Breast epithelium (tissue), 3 donors: ENCODE results near the gene SSRP1.

ENCODE experiments used
- POLR2AphosphoS5 ChIP-seq, 3 donors: sonication (generic); formaldehyde crosslinking; IDR thresholded peaks; one replicate each; pipeline ENCODE4 v1.6.1; 2017; ENCODE audit warnings: antibody characterized with exemption in 3 of 3
- TF ChIP-seq, protein P1 (sequence below), 3 donors: fragments of 450-650 bp; IDR thresholded peaks; one replicate each; pipeline ENCODE4 v1.5.1; 2016 to 2017; ENCODE audit warnings: antibody characterized with exemption in 3 of 3, mild to moderate bottlenecking in 3 of 3, moderate library complexity in 3 of 3

DNA sequence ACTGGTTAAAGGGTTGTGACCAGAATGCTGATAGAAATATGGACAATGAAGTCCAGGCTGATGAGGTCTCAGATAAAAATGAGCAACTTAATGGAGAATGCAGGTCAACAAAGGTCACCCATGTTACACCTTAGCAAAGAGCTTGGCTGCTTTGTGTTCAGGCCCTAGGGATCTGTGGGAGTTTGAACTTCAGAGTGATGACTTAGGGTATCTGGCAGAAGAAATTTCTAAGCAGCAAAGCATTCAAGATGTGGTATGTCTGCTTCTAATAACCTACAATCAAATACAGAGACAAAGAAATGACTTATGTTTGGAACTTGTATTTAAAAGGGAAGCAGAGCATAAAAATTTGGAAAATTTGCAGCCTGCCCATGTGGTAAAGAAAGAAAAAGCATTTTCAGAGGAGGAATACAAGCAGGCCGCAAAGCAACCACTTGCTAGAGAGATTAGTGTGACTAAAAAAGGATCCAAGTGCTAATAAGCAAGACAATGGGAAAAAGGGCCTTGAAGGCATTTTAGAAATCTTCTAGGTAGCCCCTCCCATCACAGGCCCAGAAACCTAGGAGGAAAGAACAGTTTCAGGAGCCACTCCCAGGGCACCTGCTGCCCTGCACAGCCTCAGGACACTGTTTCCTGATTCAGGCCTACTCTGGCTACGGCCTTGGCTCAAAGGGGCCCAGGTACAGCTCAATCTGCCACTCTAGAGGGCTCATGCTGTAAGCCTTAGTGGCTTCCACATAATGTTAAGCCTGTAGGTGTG, 52.3 kb downstream of the SSRP1 start:
- TF ChIP-seq, protein P1, sequence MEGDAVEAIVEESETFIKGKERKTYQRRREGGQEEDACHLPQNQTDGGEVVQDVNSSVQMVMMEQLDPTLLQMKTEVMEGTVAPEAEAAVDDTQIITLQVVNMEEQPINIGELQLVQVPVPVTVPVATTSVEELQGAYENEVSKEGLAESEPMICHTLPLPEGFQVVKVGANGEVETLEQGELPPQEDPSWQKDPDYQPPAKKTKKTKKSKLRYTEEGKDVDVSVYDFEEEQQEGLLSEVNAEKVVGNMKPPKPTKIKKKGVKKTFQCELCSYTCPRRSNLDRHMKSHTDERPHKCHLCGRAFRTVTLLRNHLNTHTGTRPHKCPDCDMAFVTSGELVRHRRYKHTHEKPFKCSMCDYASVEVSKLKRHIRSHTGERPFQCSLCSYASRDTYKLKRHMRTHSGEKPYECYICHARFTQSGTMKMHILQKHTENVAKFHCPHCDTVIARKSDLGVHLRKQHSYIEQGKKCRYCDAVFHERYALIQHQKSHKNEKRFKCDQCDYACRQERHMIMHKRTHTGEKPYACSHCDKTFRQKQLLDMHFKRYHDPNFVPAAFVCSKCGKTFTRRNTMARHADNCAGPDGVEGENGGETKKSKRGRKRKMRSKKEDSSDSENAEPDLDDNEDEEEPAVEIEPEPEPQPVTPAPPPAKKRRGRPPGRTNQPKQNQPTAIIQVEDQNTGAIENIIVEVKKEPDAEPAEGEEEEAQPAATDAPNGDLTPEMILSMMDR (IDR thresholded peaks at IDR 0.05), result no peak
- TF ChIP-seq POLR2AphosphoS5 (IDR thresholded peaks at IDR 0.05), result no peak
